HFFc6 (cell line): ENCODE results near the gene CDC40. TPM values are rescaled to one million over a fixed set of nuclear protein-coding genes. Genes with fewer than 3 reads are reported as not detected.
"Not testable (repeated sequence)": the region's sequence is repeated elsewhere in the genome, so short reads cannot be mapped to it uniquely, and the experiment has no call there.

Source experiments
- DNase-seq: peaks from one replicate; pipeline ENCODE4 v3.0.0-alpha.2; 2018
- H3K27ac Mint-ChIP-seq: 2 replicates; pipeline ENCODE4 v1.8.0; 2020; ENCODE audit warnings: mild to moderate bottlenecking, mixed read lengths
- H3K27me3 Mint-ChIP-seq: 2 replicates; pipeline ENCODE4 v1.8.0; 2021; ENCODE audit warnings: mild to moderate bottlenecking, moderate library complexity, mixed read lengths; ENCODE audit not compliant: insufficient read depth
- H3K36me3 Mint-ChIP-seq: 2 replicates; pipeline ENCODE4 v1.8.0; 2021; ENCODE audit warnings: low read depth, mixed read lengths
- H3K4me1 Mint-ChIP-seq: 2 replicates; pipeline ENCODE4 v1.8.0; 2020; ENCODE audit warnings: low read depth, mixed read lengths
- H3K4me3 Mint-ChIP-seq: 2 replicates; pipeline ENCODE4 v1.8.0; 2020; ENCODE audit warnings: mild to moderate bottlenecking, moderate library complexity, mixed read lengths
- H3K9me3 Mint-ChIP-seq: 2 replicates; pipeline ENCODE4 v1.8.0; 2020; ENCODE audit warnings: mild to moderate bottlenecking, mixed read lengths
- CTCF ChIP-seq: fragments of 200-600 bp; sonication (generic); IDR thresholded peaks from 2 replicates; pipeline ENCODE4 v1.5.0; 2021; ENCODE audit warnings: antibody characterized with exemption, mild to moderate bottlenecking
- total RNA-seq, 6 experiments: library from RNA; stranded (reverse); fragmentation: NEBNext Ultra II Directional; extraction: Animal tissue kit (Norgen Biotek cat#: 25700); gene quantifications; 2 replicates in 1 of 6; 3 replicates in 5 of 6; pipeline ENCODE4 v1.2.3, GENCODE V29; 2021

The CDC40 gene
- total RNA-seq, 6 experiments from 2014 or later = 18.7 to 20.1 (median 19.6) TPM

DNA sequence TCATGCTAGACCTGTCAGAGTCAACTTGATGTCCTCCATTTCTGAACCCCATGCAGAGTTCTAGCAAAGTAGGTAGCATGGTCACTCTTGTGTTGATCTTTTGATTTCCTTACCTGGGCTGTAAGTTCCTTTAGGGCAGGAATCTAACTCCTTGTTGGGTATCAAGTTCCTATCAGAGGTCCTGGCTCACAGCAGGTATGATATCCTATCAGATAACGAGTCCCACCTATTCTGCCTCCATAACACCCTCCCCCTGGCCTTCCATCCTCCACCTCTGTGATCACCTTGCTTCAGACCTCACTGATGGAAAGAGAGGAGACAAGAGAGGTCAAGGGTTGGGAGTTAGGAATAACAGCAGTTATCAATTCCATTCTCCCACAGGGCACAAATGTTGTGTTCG lies 76.1 kb downstream of the CDC40 start:
- Mint-ChIP-seq H3K4me1 (no peaks in the 10 kb centered on the region), H3K9me3 (no peaks in the 10 kb centered on the region), H3K36me3 (no peaks in the 10 kb centered on the region), H3K4me3 (no peak overlapping the region), H3K27ac (no peak overlapping the region), H3K27me3 (peaks cover 9% of the 10 kb centered on the region; the same call in 1 of the 2 replicates)
- no peak for TF ChIP-seq CTCF
- no peak for DNase-seq

DNA sequence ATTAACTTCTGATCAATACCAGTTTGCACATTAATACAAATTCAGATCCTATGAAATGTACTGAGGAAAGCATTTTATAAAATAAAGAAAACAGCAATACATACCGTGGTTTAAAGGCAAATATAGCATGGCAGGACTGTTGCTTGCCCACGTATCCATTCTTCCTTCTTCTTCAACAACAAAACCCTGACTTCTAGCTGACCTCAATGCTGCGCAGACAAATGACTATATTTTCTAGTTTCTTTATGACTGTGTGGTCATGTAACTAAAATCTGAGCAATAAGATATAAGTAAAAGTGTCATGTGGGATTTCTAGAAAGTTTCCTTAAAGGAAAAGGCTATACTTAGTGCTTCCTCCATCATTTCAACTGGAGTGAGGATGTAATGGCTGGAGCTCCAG lies 85.0 kb downstream of the CDC40 start:
- H3K4me1 Mint-ChIP-seq = peaks cover 8% of the 10 kb centered on the region; the same call in 1 of the 2 replicates
- no peak for DNase-seq
- no peak overlapping the region for H3K27ac Mint-ChIP-seq
- no peaks in the 10 kb centered on the region for H3K36me3 Mint-ChIP-seq
- TF ChIP-seq CTCF = no peak
- no peaks in the 10 kb centered on the region for H3K9me3 Mint-ChIP-seq
- no peak overlapping the region for H3K4me3 Mint-ChIP-seq
- H3K27me3 Mint-ChIP-seq = peaks cover 7% of the 10 kb centered on the region

DNA sequence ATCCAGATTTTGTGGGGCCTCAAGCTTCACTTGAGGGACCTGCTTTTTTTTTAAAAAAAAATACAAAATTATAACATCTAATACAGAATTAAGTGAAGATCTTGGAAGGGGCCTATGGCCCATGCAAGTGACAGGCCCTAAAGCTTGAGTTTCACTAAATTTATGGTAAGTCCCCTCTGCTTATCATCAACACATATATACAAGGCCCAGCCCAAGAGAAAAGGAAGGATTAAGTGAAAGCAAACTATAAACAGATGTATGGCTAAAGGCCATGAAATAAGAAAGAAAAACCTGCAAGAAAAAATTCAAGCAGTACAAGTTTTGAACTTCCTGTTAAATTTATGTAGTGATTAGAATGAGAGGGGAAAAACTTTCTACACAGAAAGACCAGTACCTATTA lies 86.8 kb downstream of the CDC40 start:
- no peaks in the 10 kb centered on the region for H3K9me3 Mint-ChIP-seq
- H3K4me1 Mint-ChIP-seq = peaks cover 8% of the 10 kb centered on the region; the same call in 1 of the 2 replicates
- no peak for DNase-seq
- TF ChIP-seq CTCF = no peak
- H3K4me3 Mint-ChIP-seq = no peak overlapping the region
- H3K27ac Mint-ChIP-seq = no peak overlapping the region
- peaks cover 6% of the 10 kb centered on the region for H3K27me3 Mint-ChIP-seq
- H3K36me3 Mint-ChIP-seq = no peaks in the 10 kb centered on the region

DNA sequence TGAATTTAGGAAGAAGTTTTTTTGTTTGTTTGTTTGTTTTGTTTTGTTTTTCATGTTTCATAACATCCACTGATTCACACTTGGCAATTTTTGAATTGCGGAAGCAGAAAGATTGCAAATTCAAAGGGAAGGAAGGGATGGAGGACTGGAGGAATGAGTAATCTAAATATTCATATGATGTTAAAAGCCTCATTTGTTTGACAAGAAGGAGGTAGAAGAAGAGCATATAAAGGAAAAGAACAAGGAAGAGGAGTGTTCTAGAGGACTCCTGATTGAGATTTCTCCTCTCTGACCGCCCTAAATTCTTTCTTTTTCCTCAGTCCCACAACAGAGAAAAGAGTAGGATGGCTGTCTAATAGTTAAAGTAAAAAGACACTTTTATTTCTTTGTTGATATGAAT lies 89.4 kb downstream of the CDC40 start:
- no peaks in the 10 kb centered on the region for H3K9me3 Mint-ChIP-seq
- H3K4me3 Mint-ChIP-seq = no peak overlapping the region
- DNase-seq = no peak
- no peak overlapping the region for H3K27ac Mint-ChIP-seq
- no peak for TF ChIP-seq CTCF
- H3K27me3 Mint-ChIP-seq = peaks cover 6% of the 10 kb centered on the region
- H3K4me1 Mint-ChIP-seq = peaks cover 8% of the 10 kb centered on the region; the same call in 1 of the 2 replicates
- H3K36me3 Mint-ChIP-seq = no peaks in the 10 kb centered on the region

GRCh38 chr6:110270165-110270564 lies 89.9 kb downstream of the CDC40 start:
- DNase-seq = no peak
- H3K27me3 Mint-ChIP-seq = peaks cover 6% of the 10 kb centered on the region
- no peaks in the 10 kb centered on the region for H3K9me3 Mint-ChIP-seq
- H3K36me3 Mint-ChIP-seq = no peaks in the 10 kb centered on the region
- H3K27ac Mint-ChIP-seq = no peak overlapping the region
- TF ChIP-seq CTCF = no peak
- peaks cover 8% of the 10 kb centered on the region; the same call in 1 of the 2 replicates for H3K4me1 Mint-ChIP-seq
- no peak overlapping the region for H3K4me3 Mint-ChIP-seq

GRCh38 chr6:110271732-110272022 lies 91.5 kb downstream of the CDC40 start:
- Mint-ChIP-seq H3K36me3 (no peaks in the 10 kb centered on the region), H3K27ac (no peak overlapping the region), H3K27me3 (peaks cover 6% of the 10 kb centered on the region), H3K9me3 (no peaks in the 10 kb centered on the region), H3K4me3 (no peak overlapping the region), H3K4me1 (peaks cover 8% of the 10 kb centered on the region; the same call in 1 of the 2 replicates)
- DNase-seq = no peak
- TF ChIP-seq CTCF = no peak

DNA sequence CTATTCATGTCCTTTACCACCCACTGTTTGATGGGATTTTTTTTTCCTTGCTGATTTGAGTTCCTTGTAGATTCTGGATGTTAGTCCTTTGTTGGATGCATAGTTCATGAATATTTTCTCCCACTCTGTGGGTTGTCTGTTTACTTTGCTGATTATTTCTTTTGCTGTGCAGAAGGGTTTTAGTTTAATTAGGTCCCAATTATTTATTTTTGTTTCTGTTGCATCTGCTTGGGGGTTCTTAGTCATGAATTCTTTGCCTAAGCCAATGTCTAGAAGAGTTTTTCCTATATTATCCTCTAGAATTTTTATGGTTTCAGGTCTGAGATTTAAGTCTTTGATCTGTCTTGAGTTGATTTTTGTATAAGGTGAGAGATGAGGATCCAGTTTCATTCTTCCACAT lies 92.6 kb downstream of the CDC40 start:
- DNase-seq, H3K9me3 Mint-ChIP-seq, H3K27ac Mint-ChIP-seq, H3K36me3 Mint-ChIP-seq, H3K4me3 Mint-ChIP-seq, H3K4me1 Mint-ChIP-seq, H3K27me3 Mint-ChIP-seq: not testable (repeated sequence)
